IPS-15b (cell line): Measurements from ENCODE around the gene MED31.

ENCODE experiments used
- H3K27me3 ChIP-seq: one replicate; pipeline ENCODE4 v1.6.1; 2013; ENCODE audit warnings: low read length; ENCODE audit not compliant: control insufficient read depth, insufficient read depth
- H3K36me3 ChIP-seq: one replicate; pipeline ENCODE4 v1.6.1; 2013; ENCODE audit warnings: low read length; ENCODE audit not compliant: control insufficient read depth, insufficient read depth
- H3K4me1 ChIP-seq: one replicate; pipeline ENCODE4 v1.6.1; 2013; ENCODE audit warnings: mild to moderate bottlenecking, low read length; ENCODE audit not compliant: control insufficient read depth, insufficient read depth
- H3K4me3 ChIP-seq: one replicate; pipeline ENCODE4 v1.5.1; 2013; ENCODE audit warnings: low read depth, low read length
- H3K9ac ChIP-seq: one replicate; pipeline ENCODE4 v1.6.1; 2013; ENCODE audit warnings: low read depth, mild to moderate bottlenecking, low read length
- H3K9me3 ChIP-seq: one replicate; pipeline ENCODE4 v1.6.1; 2013; ENCODE audit warnings: mild to moderate bottlenecking, low read length; ENCODE audit not compliant: control insufficient read depth, insufficient read depth

MED31 gene

DNA sequence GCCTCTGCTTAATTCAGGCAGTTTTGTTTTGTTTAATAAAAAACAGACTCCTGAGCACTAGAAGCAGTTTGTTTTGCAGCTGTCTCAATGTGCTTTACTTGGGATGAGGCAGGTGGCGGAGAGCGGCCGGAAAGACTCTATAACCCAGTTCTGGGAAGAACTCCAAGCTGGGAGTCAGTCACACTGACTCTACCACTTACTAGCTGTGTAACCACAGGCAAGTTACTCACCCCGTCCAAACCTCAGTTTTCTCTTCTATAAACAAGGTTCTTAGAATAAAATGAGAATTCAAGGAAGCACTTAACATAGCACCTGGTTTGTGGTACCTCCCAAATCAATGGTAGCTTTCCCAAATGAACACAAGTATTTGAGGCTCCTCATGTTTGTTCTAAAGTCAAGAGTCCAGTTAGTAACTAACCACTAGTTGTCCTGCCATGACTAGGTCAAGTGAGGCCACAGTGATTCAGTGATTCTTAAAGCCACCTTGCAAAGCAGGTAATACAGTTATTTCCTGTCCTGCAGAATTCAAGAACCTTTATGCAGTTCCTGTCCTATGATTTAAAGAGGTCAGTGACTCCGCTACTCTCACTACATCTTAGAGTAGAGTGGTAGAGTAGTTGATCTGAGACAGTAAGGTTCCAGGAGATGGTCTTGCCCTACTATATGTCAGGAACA lies 7.8 kb downstream of the MED31 start:
- Histone ChIP-seq H3K4me1 (no peaks in the 10 kb centered on the region), H3K36me3 (peaks cover 1% of the 10 kb centered on the region), H3K27me3 (no peaks in the 10 kb centered on the region), H3K4me3 (no peak overlapping the region), H3K9me3 (no peaks in the 10 kb centered on the region), H3K9ac (no peak overlapping the region)

DNA sequence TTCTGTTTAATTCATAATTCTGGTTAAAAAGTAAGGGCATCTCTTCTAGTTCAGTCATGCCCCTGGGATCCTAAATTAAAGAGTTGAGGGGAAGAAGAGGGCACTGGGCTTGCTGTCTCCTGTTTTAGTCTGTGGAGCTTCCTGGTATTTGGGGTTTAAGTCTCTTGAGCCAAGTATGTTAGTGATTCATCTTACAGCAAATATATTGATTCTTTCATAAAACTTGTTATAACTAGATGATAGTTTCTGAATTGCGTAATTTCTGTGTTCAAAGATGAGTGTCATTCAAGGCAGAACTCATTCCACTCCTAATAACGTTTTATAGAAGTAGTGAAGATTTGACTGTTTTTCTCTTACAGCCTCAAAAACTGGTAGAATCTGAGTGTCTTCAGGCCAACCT lies 8.8 kb downstream of the MED31 start:
- H3K9ac ChIP-seq, result no peak overlapping the region
- no peaks in the 10 kb centered on the region for H3K9me3 ChIP-seq
- H3K36me3 ChIP-seq, result no peaks in the 10 kb centered on the region
- no peaks in the 10 kb centered on the region for H3K27me3 ChIP-seq
- H3K4me3 ChIP-seq, result no peak overlapping the region
- H3K4me1 ChIP-seq, result no peaks in the 10 kb centered on the region

DNA sequence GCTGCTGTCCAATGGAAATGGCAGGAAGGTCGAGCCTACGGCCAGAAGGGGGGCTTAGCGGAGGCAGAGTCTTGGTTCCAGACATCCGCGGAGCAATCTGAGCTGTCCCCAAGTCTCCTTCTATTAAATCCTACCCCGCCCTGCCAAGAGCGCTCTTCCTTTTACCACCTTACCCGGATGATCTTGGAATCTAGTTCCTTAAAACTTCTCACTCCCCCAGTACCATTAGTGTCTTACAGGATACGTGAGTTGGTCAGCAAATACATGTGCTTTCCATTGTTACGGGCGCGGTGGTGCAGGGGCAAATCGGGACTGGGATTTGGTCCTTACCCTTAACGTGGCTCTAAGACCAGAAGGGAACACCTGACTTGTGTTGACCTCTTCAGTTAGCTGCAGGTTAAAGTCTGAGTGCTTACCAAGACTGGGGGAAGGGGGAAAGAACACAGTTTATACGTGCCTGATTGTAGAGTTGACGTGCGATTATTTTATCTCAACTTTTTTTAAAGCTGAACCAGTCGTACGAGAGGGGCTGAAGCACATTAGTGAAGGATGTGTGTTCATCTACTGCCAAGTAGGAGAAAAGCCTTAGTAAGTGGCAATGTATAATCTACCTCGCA lies 10.1 kb downstream of the MED31 start:
- Histone ChIP-seq H3K36me3 (no peaks in the 10 kb centered on the region), H3K4me3 (peak overlapping the region; percentile 94), H3K9me3 (no peaks in the 10 kb centered on the region), H3K27me3 (no peaks in the 10 kb centered on the region), H3K4me1 (no peaks in the 10 kb centered on the region), H3K9ac (peak overlapping the region; percentile 87)

DNA sequence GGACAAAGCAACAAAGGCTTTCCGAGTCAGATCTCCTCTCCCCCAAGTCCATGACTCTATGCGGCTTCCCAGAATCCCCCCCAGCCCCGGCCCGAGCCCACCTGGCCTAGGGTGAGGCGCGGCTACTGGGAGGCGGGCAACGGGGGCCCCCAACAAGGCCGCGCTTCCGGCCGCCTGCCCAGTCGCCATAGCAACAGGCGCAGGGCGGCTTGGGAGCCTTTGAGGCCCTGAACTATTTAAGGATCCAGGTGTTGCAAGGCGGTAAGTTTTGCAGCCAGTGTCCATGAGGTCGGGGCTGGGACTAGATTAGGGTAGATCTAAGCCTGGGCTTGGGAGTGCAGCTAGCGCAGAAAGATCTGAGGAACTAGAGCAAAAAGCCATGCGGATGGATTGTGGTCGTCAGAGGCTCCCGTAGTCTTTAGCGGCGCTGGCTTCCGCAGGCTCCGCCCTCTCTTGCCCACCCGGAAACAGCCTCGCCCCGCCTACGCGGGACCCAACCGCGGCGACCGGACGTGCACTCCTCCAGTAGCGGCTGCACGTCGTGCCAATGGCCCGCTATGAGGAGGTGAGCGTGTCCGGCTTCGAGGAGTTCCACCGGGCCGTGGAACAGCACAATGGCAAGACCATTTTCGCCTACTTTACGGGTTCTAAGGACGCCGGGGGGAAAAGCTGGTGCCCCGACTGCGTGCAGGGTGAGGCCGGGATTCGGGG lies 10.7 kb downstream of the MED31 start, which contains the start of the genes KIAA0753 and TXNDC17:
Gene KIAA0753, minus strand, starts transcription at position 176 of the 711 bp plus-strand sequence. CDS start 5,608 bp downstream, outside the sequence.
Gene TXNDC17, plus strand, starts transcription at position 525 of the 711 bp plus-strand sequence. Its CDS starts 23 bp downstream, at position 548.
- no peaks in the 10 kb centered on the region for H3K9me3 ChIP-seq
- no peaks in the 10 kb centered on the region for H3K36me3 ChIP-seq
- H3K27me3 ChIP-seq, result no peaks in the 10 kb centered on the region
- H3K4me3 ChIP-seq, result peak within 1 kb of the TSS; percentile 94
- H3K9ac ChIP-seq, result peak within 1 kb of the TSS; percentile 87
- H3K4me1 ChIP-seq, result no peaks in the 10 kb centered on the region

DNA sequence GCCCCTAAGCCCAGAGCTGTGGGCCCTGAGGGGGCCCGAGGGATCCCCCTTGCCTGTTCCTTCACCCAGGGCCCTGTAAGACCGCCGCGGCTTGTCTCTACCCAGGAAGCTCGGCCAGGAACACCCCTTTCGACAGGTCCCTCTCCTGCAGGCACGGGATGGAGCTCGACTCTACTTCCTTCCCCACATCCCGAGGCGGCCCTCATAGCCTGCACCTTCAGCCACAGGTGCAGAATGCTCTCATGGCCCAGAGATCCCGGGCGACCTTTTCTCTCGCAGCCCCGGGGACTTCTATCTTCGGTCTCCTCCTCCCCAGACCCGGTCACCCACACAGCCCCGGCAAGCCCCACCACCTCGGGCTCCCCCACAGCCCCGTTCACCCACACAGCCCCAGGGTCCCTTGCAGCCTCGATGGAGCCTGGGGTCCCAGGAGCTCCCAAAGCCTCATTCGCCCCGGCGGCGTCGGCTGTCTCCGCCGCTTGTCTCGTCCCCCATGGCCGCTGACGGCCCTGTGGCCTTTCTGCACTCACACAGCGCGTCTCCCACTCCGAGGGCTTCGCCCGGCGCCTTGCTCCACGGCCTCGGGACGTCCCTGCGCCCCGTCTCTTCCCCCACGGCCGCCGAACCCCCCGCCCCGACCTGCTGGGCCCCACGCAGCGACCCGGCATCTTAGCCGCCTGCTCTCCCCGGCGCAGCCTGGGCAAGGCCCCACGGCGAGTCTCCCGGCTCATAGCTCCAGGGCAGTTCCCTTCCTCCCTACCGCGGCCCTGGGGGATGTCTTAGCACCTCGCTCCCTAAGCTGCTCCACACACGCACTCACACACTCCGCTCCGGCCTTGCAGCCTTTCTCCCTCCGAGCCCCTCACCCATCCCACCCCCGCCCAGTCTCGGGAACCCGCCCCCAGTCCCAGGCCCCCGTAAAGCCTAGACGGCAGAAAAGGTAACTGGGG lies 11.5 kb downstream of the MED31 start:
- peak overlapping the region; percentile 94 for H3K4me3 ChIP-seq
- H3K9ac ChIP-seq, result peak overlapping the region; percentile 47
- no peaks in the 10 kb centered on the region for H3K36me3 ChIP-seq
- H3K27me3 ChIP-seq, result no peaks in the 10 kb centered on the region
- H3K9me3 ChIP-seq, result no peaks in the 10 kb centered on the region
- no peaks in the 10 kb centered on the region for H3K4me1 ChIP-seq

DNA sequence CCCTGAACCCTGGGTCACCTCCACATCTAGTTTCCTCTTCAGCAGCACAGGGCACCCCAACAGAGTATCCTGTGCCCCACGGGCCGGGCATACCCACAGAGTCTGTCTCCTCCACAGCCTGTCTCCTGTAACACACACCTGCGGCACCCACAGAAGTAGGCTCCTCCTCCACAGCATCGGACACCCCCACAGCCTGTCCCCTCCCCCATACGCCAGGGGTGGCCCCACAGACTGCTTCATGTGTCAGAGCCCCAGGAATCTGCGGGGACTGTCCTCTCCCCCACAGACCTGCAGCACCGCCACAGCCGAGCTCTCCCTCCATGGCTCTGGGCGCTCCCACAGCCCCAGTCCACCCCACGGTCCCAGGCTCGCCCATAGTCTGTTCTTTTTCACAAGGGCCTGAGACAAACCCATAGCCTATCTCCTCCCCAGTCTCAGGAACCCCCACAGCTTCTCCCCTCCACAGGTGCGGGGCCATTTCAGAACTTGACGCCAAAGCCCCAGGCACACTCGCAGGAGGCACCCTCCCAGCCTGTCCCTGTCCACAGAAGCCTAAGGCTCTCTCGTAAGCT lies 12.3 kb downstream of the MED31 start:
- H3K9me3 ChIP-seq, result no peaks in the 10 kb centered on the region
- H3K36me3 ChIP-seq, result no peaks in the 10 kb centered on the region
- no peaks in the 10 kb centered on the region for H3K4me1 ChIP-seq
- peak overlapping the region; percentile 47 for H3K9ac ChIP-seq
- no peaks in the 10 kb centered on the region for H3K27me3 ChIP-seq
- H3K4me3 ChIP-seq, result peak overlapping the region; percentile 94

DNA sequence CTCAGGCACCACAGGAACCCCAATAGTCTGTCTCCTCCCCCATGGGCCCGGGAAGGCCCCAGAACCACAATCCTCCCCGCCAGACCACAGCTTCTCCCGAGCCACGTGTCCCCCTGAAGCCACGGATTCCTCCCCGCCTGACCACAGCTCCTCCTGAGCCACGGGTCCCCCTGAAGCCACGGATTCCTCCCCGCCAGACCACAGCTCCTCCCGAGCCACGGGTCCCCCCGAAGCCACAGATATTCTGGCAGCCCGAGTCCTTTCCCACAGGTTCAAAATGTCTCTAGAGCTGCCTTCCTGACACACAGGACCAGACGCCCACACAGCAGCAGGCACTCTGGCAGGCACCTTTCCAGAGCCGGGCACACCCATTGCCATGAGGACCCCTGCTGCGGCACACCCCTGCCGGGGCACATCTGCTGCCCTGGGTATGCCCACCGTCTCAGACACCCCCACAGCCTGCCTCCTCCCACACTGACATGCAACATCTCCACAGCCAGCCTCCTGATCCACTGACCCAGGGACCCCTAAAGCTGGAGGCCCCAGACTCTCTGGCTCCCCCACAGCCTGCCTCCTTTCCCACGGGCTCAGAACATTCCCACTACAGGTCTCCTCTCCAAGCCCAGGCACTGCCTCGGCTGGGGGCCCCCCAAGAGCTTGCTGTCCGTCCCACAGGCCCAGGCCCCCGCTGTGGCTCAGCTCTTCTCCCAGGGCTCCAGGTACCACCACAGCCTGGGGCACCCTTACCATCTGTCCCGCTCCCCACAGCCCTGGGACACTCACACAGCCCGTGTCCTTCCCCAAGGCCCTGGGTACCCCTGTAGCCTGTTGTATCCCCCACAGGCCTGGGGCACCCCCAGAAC lies 13.1 kb downstream of the MED31 start:
- no peak overlapping the region for H3K9ac ChIP-seq
- H3K4me1 ChIP-seq, result no peaks in the 10 kb centered on the region
- no peaks in the 10 kb centered on the region for H3K36me3 ChIP-seq
- no peaks in the 10 kb centered on the region for H3K9me3 ChIP-seq
- H3K4me3 ChIP-seq, result no peak overlapping the region
- H3K27me3 ChIP-seq, result no peaks in the 10 kb centered on the region

DNA sequence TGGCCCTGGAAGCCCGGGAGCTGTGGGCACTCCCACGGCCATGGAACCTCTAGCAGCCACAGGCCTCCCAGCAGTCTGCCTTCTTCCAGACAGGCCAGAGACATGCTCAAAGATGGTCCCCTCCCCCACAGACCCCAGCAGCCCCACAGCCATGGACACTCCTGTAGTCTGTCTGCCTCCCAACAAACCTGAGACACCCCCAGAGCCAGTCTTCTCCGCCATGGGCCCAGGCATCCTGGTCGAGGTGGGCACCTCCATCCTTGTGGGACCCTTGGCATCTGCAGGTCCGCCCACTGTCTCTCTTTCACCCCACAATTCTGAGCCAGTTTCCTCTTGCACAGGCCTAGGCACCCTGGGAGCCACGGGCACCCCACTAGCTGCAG lies 14.0 kb downstream of the MED31 start:
- H3K4me1 ChIP-seq, result no peaks in the 10 kb centered on the region
- no peaks in the 10 kb centered on the region for H3K27me3 ChIP-seq
- H3K9me3 ChIP-seq, result no peaks in the 10 kb centered on the region
- no peaks in the 10 kb centered on the region for H3K36me3 ChIP-seq
- H3K4me3 ChIP-seq, result no peak overlapping the region
- no peak overlapping the region for H3K9ac ChIP-seq

DNA sequence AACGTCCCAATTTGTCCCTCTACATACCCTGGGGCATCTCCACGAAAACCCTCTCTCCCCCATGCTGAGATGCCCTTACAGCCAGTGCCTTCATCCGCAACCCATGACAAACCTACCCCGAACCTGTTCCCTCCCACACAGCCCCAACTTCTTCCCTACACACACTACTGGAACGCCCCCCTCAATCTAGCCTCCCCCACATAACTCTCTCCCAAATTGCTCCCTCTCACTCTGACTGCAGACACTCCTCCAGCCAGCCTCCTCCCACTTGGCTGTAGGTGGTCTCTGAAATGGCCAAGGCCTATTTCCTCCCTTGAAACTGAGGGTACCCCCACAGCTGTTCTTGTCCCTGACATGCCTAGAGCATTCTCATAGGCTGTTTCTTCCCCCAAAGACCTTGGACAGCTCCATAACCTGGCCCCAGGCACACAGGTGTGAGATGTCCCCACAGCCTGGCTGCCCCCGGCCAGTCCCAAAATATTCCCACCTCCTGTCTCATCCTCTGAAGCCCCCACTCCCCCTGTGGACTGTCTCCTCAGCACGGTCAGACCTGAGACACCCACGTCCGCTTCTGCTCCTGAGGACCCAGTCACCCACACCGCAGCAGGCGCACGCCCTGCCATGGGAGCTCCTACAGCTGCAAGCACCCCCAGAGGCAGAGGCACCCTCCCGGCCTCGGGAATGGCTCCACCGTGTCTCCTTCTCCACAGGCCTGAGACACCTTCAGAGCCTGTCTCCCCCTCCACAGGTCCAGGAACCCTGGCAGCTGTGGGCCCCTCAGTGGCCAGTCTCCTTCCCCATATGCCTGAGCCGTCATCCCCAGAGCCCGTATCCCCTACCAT lies 14.6 kb downstream of the MED31 start:
- H3K36me3 ChIP-seq, result no peaks in the 10 kb centered on the region
- no peaks in the 10 kb centered on the region for H3K27me3 ChIP-seq
- H3K9ac ChIP-seq, result no peak overlapping the region
- no peaks in the 10 kb centered on the region for H3K9me3 ChIP-seq
- no peak overlapping the region for H3K4me3 ChIP-seq
- no peaks in the 10 kb centered on the region for H3K4me1 ChIP-seq

DNA sequence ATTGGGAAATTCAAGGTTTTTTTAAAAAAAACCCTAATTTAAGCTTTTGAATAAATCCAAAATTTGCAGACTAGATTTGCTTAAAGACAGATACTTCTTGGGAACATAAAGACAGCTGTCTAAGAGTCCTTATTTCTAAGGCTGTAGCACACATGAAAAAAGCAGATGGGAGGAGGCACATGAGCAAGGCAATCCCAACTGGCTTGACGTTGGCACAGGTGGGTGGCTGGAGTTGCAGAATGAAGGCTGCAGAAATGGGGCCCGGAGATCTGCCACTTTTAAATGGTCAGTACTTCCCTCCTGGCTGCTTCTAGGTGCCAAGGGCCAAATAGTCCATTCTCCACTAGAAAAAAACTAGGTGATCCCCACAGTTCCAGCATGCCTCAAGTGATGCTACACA lies 15.3 kb downstream of the MED31 start:
- no peaks in the 10 kb centered on the region for H3K4me1 ChIP-seq
- no peak overlapping the region for H3K9ac ChIP-seq
- H3K36me3 ChIP-seq, result no peaks in the 10 kb centered on the region
- no peaks in the 10 kb centered on the region for H3K27me3 ChIP-seq
- no peak overlapping the region for H3K4me3 ChIP-seq
- no peaks in the 10 kb centered on the region for H3K9me3 ChIP-seq
